ENCODE results near the gene RYR3.

DNA sequence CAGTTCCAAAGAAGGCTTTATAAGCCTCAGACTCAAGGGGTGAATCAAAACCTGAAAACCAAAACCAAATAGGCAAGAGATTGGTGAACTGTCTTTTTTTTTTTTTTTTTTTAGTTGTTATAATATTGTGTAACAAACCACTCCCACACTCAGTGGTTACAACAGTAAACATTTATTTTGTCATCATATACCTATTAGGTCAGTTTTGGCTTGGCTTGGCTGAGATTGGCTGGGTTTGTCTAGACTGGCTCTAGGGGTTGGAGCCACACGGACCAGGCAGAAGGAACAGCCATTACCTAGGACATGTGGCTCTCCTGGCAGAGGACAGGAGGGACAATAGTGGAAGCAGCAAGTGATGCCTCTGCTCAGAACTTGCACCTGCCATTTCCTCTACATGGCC, 26.4 kb upstream of the RYR3 start:
- TF ChIP-seq POLR2A (IDR thresholded peaks at IDR 0.05; ENCODE audit: low read length) (no peak), GATA1 (IDR thresholded peaks at IDR 0.05; ENCODE audit: low read depth, low read length) (no peak)
